HL-60 (cell line): ENCODE results near the gene CAMK2G.

ENCODE experiments used
- POLR2AphosphoS5 ChIP-seq: IDR thresholded peaks from 2 replicates; pipeline ENCODE4 v1.6.1; 2012; ENCODE audit warnings: low read depth
- TF ChIP-seq, protein P1 (sequence below): IDR thresholded peaks from one replicate; pipeline ENCODE4 v1.5.1; 2011; ENCODE audit warnings: low read length, control low read depth, inconsistent platforms; ENCODE audit not compliant: insufficient read depth
- TF ChIP-seq, protein P2 (sequence below): IDR thresholded peaks from 2 replicates; pipeline ENCODE4 v1.6.1; 2012; ENCODE audit warnings: low read depth; ENCODE audit not compliant: insufficient replicate concordance

- TF ChIP-seq, protein P1, sequence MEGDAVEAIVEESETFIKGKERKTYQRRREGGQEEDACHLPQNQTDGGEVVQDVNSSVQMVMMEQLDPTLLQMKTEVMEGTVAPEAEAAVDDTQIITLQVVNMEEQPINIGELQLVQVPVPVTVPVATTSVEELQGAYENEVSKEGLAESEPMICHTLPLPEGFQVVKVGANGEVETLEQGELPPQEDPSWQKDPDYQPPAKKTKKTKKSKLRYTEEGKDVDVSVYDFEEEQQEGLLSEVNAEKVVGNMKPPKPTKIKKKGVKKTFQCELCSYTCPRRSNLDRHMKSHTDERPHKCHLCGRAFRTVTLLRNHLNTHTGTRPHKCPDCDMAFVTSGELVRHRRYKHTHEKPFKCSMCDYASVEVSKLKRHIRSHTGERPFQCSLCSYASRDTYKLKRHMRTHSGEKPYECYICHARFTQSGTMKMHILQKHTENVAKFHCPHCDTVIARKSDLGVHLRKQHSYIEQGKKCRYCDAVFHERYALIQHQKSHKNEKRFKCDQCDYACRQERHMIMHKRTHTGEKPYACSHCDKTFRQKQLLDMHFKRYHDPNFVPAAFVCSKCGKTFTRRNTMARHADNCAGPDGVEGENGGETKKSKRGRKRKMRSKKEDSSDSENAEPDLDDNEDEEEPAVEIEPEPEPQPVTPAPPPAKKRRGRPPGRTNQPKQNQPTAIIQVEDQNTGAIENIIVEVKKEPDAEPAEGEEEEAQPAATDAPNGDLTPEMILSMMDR: no peak
- TF ChIP-seq, protein P2, sequence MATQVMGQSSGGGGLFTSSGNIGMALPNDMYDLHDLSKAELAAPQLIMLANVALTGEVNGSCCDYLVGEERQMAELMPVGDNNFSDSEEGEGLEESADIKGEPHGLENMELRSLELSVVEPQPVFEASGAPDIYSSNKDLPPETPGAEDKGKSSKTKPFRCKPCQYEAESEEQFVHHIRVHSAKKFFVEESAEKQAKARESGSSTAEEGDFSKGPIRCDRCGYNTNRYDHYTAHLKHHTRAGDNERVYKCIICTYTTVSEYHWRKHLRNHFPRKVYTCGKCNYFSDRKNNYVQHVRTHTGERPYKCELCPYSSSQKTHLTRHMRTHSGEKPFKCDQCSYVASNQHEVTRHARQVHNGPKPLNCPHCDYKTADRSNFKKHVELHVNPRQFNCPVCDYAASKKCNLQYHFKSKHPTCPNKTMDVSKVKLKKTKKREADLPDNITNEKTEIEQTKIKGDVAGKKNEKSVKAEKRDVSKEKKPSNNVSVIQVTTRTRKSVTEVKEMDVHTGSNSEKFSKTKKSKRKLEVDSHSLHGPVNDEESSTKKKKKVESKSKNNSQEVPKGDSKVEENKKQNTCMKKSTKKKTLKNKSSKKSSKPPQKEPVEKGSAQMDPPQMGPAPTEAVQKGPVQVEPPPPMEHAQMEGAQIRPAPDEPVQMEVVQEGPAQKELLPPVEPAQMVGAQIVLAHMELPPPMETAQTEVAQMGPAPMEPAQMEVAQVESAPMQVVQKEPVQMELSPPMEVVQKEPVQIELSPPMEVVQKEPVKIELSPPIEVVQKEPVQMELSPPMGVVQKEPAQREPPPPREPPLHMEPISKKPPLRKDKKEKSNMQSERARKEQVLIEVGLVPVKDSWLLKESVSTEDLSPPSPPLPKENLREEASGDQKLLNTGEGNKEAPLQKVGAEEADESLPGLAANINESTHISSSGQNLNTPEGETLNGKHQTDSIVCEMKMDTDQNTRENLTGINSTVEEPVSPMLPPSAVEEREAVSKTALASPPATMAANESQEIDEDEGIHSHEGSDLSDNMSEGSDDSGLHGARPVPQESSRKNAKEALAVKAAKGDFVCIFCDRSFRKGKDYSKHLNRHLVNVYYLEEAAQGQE: no peak
- TF ChIP-seq POLR2AphosphoS5: no peak
These were observed 63.5 kb downstream of the CAMK2G start for GRCh38 chr10:73810735-73811465.
